IMR-90 (cell line): Measurements from ENCODE around the gene TARDBP. TPM values are rescaled to one million over a fixed set of nuclear protein-coding genes. Genes with fewer than 3 reads are reported as not detected.
A peak's percentile ranks its signal among the peaks of the same experiment; 100 is the strongest.
"Not testable (repeated sequence)": the region's sequence is repeated elsewhere in the genome, so short reads cannot be mapped to it uniquely, and the experiment has no call there.

Experiments used
- ATAC-seq: fragments of 200-7000 bp; cut with Tn5 transposase; 2 replicates; pipeline ENCODE4 v1.9.1; 2020; ENCODE audit warnings: low read depth, mild to moderate bottlenecking, moderate library complexity
- BruUV-seq: library from RNA; stranded (reverse); fragments of 400-500 nt; replicated peaks from 2 replicates; lab custom pipeline; 2021; lab: Mats Ljungman, UMichigan
- CTCF ChIA-PET: fragments of 300-600 bp; formaldehyde crosslinking; extraction: SDS; loops from one replicate; lab custom pipeline; 2021; ENCODE audit warnings: antibody characterized with exemption; lab: Yijun Ruan, JAX
- POLR2A ChIA-PET: fragments of 300-600 bp; sonication (Branson Sonifier 250); formaldehyde crosslinking; loops from one replicate; lab custom pipeline; 2022; ENCODE audit warnings: antibody characterized with exemption; ENCODE audit not compliant: unreplicated experiment; lab: Charles Lee
- DNase-seq: peaks from one replicate; pipeline ENCODE4 v3.0.0; 2013
- H2AFZ ChIP-seq: replicated peaks from 2 replicates; pipeline ENCODE3; 2013; ENCODE audit warnings: low read length, mild to moderate bottlenecking; ENCODE audit not compliant: poor library complexity
- H2AK5ac ChIP-seq: 2 replicates; pipeline ENCODE4 v1.6.1; 2013; ENCODE audit warnings: low read depth, low read length, inconsistent platforms
- H2AK9ac ChIP-seq: replicated peaks from 2 replicates; pipeline ENCODE3; 2013; ENCODE audit warnings: mild to moderate bottlenecking, low read depth, low read length, moderate library complexity; ENCODE audit not compliant: poor library complexity
- H2BK120ac ChIP-seq: 2 replicates; pipeline ENCODE4 v1.6.1; 2013; ENCODE audit warnings: low read depth, low read length, inconsistent platforms
- H2BK15ac ChIP-seq: 3 replicates; pipeline ENCODE4 v1.6.1; 2013; ENCODE audit warnings: low read depth, low read length, inconsistent platforms
- H2BK20ac ChIP-seq: 2 replicates; pipeline ENCODE4 v1.6.1; 2013; ENCODE audit warnings: low read depth, mild to moderate bottlenecking, inconsistent platforms, low read length, moderate library complexity
- H2BK5ac ChIP-seq: 2 replicates; pipeline ENCODE4 v1.6.1; 2013; ENCODE audit warnings: mild to moderate bottlenecking, low read depth, low read length, inconsistent platforms; ENCODE audit not compliant: poor library complexity, severe bottlenecking
- H3K14ac ChIP-seq: replicated peaks from 2 replicates; pipeline ENCODE4 v1.6.1; 2013; ENCODE audit warnings: low read depth, low read length, inconsistent platforms
- H3K18ac ChIP-seq: 2 replicates; pipeline ENCODE4 v1.6.1; 2013; ENCODE audit warnings: low read depth, low read length, control low read depth
- H3K23ac ChIP-seq: 2 replicates; pipeline ENCODE4 v1.6.1; 2013; ENCODE audit warnings: low read depth, low read length, inconsistent platforms
- H3K27ac ChIP-seq: 2 replicates; pipeline ENCODE4 v1.5.1; 2013; ENCODE audit warnings: mild to moderate bottlenecking, control low read depth, low read length; ENCODE audit not compliant: insufficient read depth
- H3K27me3 ChIP-seq: 2 replicates; pipeline ENCODE4 v1.6.1; 2013; ENCODE audit warnings: low read length; ENCODE audit not compliant: control insufficient read depth, insufficient read depth
- H3K36me3 ChIP-seq: 2 replicates; pipeline ENCODE4 v1.6.1; 2013; ENCODE audit warnings: low read length, mixed read lengths; ENCODE audit not compliant: control insufficient read depth, insufficient read depth
- H3K4ac ChIP-seq: 2 replicates; pipeline ENCODE4 v1.6.1; 2013; ENCODE audit warnings: low read depth, low read length, inconsistent platforms
- H3K4me1 ChIP-seq: 2 replicates; pipeline ENCODE4 v1.6.1; 2013; ENCODE audit warnings: low read length, mixed read lengths; ENCODE audit not compliant: control insufficient read depth, insufficient read depth
- H3K4me2 ChIP-seq: 2 replicates; pipeline ENCODE4 v1.6.1; 2013; ENCODE audit warnings: low read depth, mild to moderate bottlenecking, control low read depth, low read length, moderate library complexity
- H3K4me3 ChIP-seq: 2 replicates; pipeline ENCODE4 v1.5.1; 2013; ENCODE audit warnings: low read depth, mild to moderate bottlenecking, control low read depth, low read length, moderate library complexity; ENCODE audit not compliant: insufficient read depth
- H3K56ac ChIP-seq: 2 replicates; pipeline ENCODE4 v1.6.1; 2013; ENCODE audit warnings: low read length, inconsistent platforms; ENCODE audit not compliant: insufficient read depth; ENCODE audit errors: extremely low read depth
- H3K79me1 ChIP-seq, 2 experiments: 2 replicates each; pipeline ENCODE4 v1.6.1; 2013; ENCODE audit warnings: low read length in 2 of 2, inconsistent platforms in 1 of 2, low read depth in 1 of 2
- H3K9ac ChIP-seq: 2 replicates; pipeline ENCODE4 v1.6.1; 2013; ENCODE audit warnings: low read depth, low read length, control low read depth
- H3K9me1 ChIP-seq: 2 replicates; pipeline ENCODE4 v1.6.1; 2013; ENCODE audit warnings: low read length, inconsistent platforms; ENCODE audit not compliant: insufficient read depth
- H3K9me3 ChIP-seq: 2 replicates; pipeline ENCODE4 v1.6.1; 2013; ENCODE audit warnings: low read length; ENCODE audit not compliant: control insufficient read depth, insufficient read depth
- H4K20me1 ChIP-seq: 2 replicates; pipeline ENCODE4 v1.6.1; 2013; ENCODE audit warnings: low read length, inconsistent platforms; ENCODE audit not compliant: insufficient read depth
- H4K5ac ChIP-seq: 2 replicates; pipeline ENCODE4 v1.6.1; 2013; ENCODE audit warnings: mild to moderate bottlenecking, low read depth, low read length, control low read depth
- H4K8ac ChIP-seq, 2 experiments: 2 replicates each; pipeline ENCODE4 v1.6.1; 2013; ENCODE audit warnings: low read depth in 2 of 2, low read length in 2 of 2, control low read depth in 1 of 2, inconsistent platforms in 1 of 2
- H4K91ac ChIP-seq: 2 replicates; pipeline ENCODE4 v1.6.1; 2013; ENCODE audit warnings: low read depth, low read length, inconsistent platforms; ENCODE audit not compliant: insufficient read depth
- FOS ChIP-seq: fragments of 150-350 bp; IDR thresholded peaks from 2 replicates; pipeline ENCODE4 v1.6.1; 2016; ENCODE audit warnings: low read depth, low read length
- WGBS, 2 experiments: methylation state at CpG; one replicate each; pipeline versions ENCODE4 v1.1.5 to v1.1.7; 2013; ENCODE audit warnings: missing lambda C conversion rate in 2 of 2; ENCODE audit not compliant: insufficient read length in 1 of 2; ENCODE audit errors: extremely low coverage in 2 of 2; 5-methylcytosine and 5-hydroxymethylcytosine counted together
- dilution Hi-C: fragments of 300-500 bp; cut with HindIII; formaldehyde crosslinking; loops from one replicate; pipeline ENCODE4 v1.14.3; 2018; ENCODE audit warnings: low sequenced_read_pairs; ENCODE audit not compliant: unreplicated experiment
- in situ Hi-C: fragments of 300-500 bp; cut with MboI; formaldehyde crosslinking; loops from 3 replicates; pipeline ENCODE4 v1.14.3; 2019; ENCODE audit warnings: low sequenced_read_pairs, inconsistent platforms, mixed read lengths
- intact Hi-C: fragments of 100-400 bp; cut with micrococcal nuclease; formaldehyde crosslinking; loops from 2 replicates; pipeline ENCODE4 v1.10.0; 2022
- polyA plus RNA-seq, 3 experiments: library from polyadenylated mRNA; depleted of rRNA; stranded (reverse); fragments of >200 nt; gene quantifications; 2 replicates each; pipeline ENCODE4 v1.2.3, GENCODE V29; 2012; ENCODE audit warnings: low replicate concordance in 1 of 3
- total RNA-seq: library from RNA; depleted of rRNA; stranded (reverse); fragments of >200 nt; gene quantifications from 2 replicates; pipeline ENCODE4 v1.2.3, GENCODE V29; 2012

Gene TARDBP
- total and polyA plus RNA-seq, 2 of the 4 experiments (the other 2 are of a cell fraction): 36.7 to 161 TPM

GRCh38 chr1:10989095-10989494 lies 23.4 kb upstream of the TARDBP start:
- no CpG with 5 or more reads among the region's 5 CpGs for WGBS, 2 experiments

GRCh38 chr1:10989920-10990516 lies 22.4 kb upstream of the TARDBP start:
- H3K4me1 ChIP-seq, H4K20me1 ChIP-seq, H3K9me3 ChIP-seq, H3K4me3 ChIP-seq, POLR2A ChIA-PET, H2BK5ac ChIP-seq, H2BK15ac ChIP-seq, H2AFZ ChIP-seq, H3K4me2 ChIP-seq, H3K27ac ChIP-seq, H3K4ac ChIP-seq, H2AK5ac ChIP-seq, H3K9ac ChIP-seq, H3K79me1 ChIP-seq, H3K23ac ChIP-seq, in situ Hi-C loops, H3K36me3 ChIP-seq, H4K5ac ChIP-seq, H2AK9ac ChIP-seq, CTCF ChIA-PET, H3K14ac ChIP-seq, H2BK20ac ChIP-seq, H3K18ac ChIP-seq, ATAC-seq, H4K8ac ChIP-seq, H4K91ac ChIP-seq, H2BK120ac ChIP-seq, dilution Hi-C loops, H3K9me1 ChIP-seq, BruUV-seq, H3K56ac ChIP-seq, intact Hi-C loops: not testable (repeated sequence)
- H3K27me3 ChIP-seq: peaks cover 15% of the 10 kb centered on the region
- no CpG with 5 or more reads among the region's 6 CpGs for WGBS, 2 experiments
- peak; percentile 18 for DNase-seq

More at GRCh38 chr1:10989095-10989494, 23.4 kb upstream of the TARDBP start:
- H3K79me1 ChIP-seq: no peaks in the 10 kb centered on the region
- in situ Hi-C loops (no loop called here), dilution Hi-C loops (no loop called here), intact Hi-C loops (no loop called here)
- H4K20me1 ChIP-seq: no peaks in the 10 kb centered on the region
- H3K4me3 ChIP-seq: no peak overlapping the region
- H2AK9ac ChIP-seq: no peak overlapping the region
- ATAC-seq (no peak), DNase-seq (no peak)
- no peak overlapping the region for H3K4me2 ChIP-seq
- no peak overlapping the region for H3K27ac ChIP-seq
- no peak overlapping the region for H3K23ac ChIP-seq
- ChIA-PET POLR2A (no interaction called here), CTCF (no interaction called here)
- no peak overlapping the region for H4K91ac ChIP-seq
- TF ChIP-seq FOS: no peak
- no peaks in the 10 kb centered on the region for H3K9me3 ChIP-seq
- H3K9ac ChIP-seq: no peak overlapping the region
- H2BK5ac ChIP-seq: no peak overlapping the region
- no peak overlapping the region for H2AFZ ChIP-seq
- H3K9me1 ChIP-seq: no peaks in the 10 kb centered on the region
- H4K8ac ChIP-seq: no peak overlapping the region
- no peaks in the 10 kb centered on the region for H3K36me3 ChIP-seq
- no peak overlapping the region for H3K4ac ChIP-seq
- no peaks in the 10 kb centered on the region for H3K4me1 ChIP-seq
- no peak overlapping the region for H3K56ac ChIP-seq
- H4K5ac ChIP-seq: no peak overlapping the region
- no peak overlapping the region for H2BK20ac ChIP-seq
- no peak overlapping the region for H3K14ac ChIP-seq
- H3K27me3 ChIP-seq: peaks cover 17% of the 10 kb centered on the region
- no peak overlapping the region for H2AK5ac ChIP-seq
- H2BK120ac ChIP-seq: no peak overlapping the region
- no peak overlapping the region for H2BK15ac ChIP-seq
- no TSS peak for BruUV-seq
- H3K18ac ChIP-seq: no peak overlapping the region
